ENCODE measurements around the gene GSK3B.

The GSK3B gene

GRCh38 chr3:119817071-119817470 lies 277.2 kb downstream of the GSK3B start:
- Histone ChIP-seq H3K4me3 (ENCODE audit: low read depth, low read length) (peak overlapping the region; percentile 19), H3K9me3 (ENCODE audit: severe bottlenecking) (no peaks in the 10 kb centered on the region), H3K27ac (no peak overlapping the region), H3K27me3 (ENCODE audit: insufficient read depth, low read depth, severe bottlenecking) (no peaks in the 10 kb centered on the region), H3K36me3 (no peaks in the 10 kb centered on the region)
- DNase-seq, result peak; percentile 75
- no peak for TF ChIP-seq CTCF (IDR thresholded peaks at IDR 0.05; ENCODE audit: low read depth, low read length)

GRCh38 chr3:119815716-119816115 lies 278.5 kb downstream of the GSK3B start:
- no peak overlapping the region for H3K27ac ChIP-seq
- H3K27me3 ChIP-seq (ENCODE audit: insufficient read depth, low read depth, severe bottlenecking), result no peaks in the 10 kb centered on the region
- DNase-seq, result no peak
- H3K36me3 ChIP-seq, result no peaks in the 10 kb centered on the region
- H3K4me3 ChIP-seq (ENCODE audit: low read depth, low read length), result no peak overlapping the region
- no peaks in the 10 kb centered on the region for H3K9me3 ChIP-seq (ENCODE audit: severe bottlenecking)
- TF ChIP-seq CTCF (IDR thresholded peaks at IDR 0.05; ENCODE audit: low read depth, low read length), result no peak

GRCh38 chr3:119812491-119813058 lies 281.7 kb downstream of the GSK3B start:
- H3K36me3 ChIP-seq, result no peaks in the 10 kb centered on the region
- no peaks in the 10 kb centered on the region for H3K9me3 ChIP-seq (ENCODE audit: severe bottlenecking)
- no peak overlapping the region for H3K27ac ChIP-seq
- DNase-seq, result no peak
- TF ChIP-seq CTCF (IDR thresholded peaks at IDR 0.05; ENCODE audit: low read depth, low read length), result 0 out of 2 replicates have a peak, but pooled peaks have one; percentile 1
- no peaks in the 10 kb centered on the region for H3K27me3 ChIP-seq (ENCODE audit: insufficient read depth, low read depth, severe bottlenecking)
- no peak overlapping the region for H3K4me3 ChIP-seq (ENCODE audit: low read depth, low read length)

GRCh38 chr3:119810018-119810435 lies 284.2 kb downstream of the GSK3B start:
- Histone ChIP-seq H3K4me3 (ENCODE audit: low read depth, low read length) (no peak overlapping the region), H3K36me3 (no peaks in the 10 kb centered on the region), H3K9me3 (ENCODE audit: severe bottlenecking) (no peaks in the 10 kb centered on the region), H3K27ac (no peak overlapping the region), H3K27me3 (ENCODE audit: insufficient read depth, low read depth, severe bottlenecking) (no peaks in the 10 kb centered on the region)
- TF ChIP-seq CTCF (IDR thresholded peaks at IDR 0.05; ENCODE audit: low read depth, low read length), result no peak
- DNase-seq, result no peak

GRCh38 chr3:119809249-119810017 lies 284.8 kb downstream of the GSK3B start:
- Histone ChIP-seq H3K36me3 (no peaks in the 10 kb centered on the region), H3K27me3 (ENCODE audit: insufficient read depth, low read depth, severe bottlenecking) (no peaks in the 10 kb centered on the region), H3K27ac (no peak overlapping the region), H3K9me3 (ENCODE audit: severe bottlenecking) (no peaks in the 10 kb centered on the region), H3K4me3 (ENCODE audit: low read depth, low read length) (no peak overlapping the region)
- TF ChIP-seq CTCF (IDR thresholded peaks at IDR 0.05; ENCODE audit: low read depth, low read length), result no peak
- no peak for DNase-seq

Measured in WERI-Rb-1 (cell line).